ENCODE measurements around the gene NCOA6.

Gene NCOA6

DNA sequence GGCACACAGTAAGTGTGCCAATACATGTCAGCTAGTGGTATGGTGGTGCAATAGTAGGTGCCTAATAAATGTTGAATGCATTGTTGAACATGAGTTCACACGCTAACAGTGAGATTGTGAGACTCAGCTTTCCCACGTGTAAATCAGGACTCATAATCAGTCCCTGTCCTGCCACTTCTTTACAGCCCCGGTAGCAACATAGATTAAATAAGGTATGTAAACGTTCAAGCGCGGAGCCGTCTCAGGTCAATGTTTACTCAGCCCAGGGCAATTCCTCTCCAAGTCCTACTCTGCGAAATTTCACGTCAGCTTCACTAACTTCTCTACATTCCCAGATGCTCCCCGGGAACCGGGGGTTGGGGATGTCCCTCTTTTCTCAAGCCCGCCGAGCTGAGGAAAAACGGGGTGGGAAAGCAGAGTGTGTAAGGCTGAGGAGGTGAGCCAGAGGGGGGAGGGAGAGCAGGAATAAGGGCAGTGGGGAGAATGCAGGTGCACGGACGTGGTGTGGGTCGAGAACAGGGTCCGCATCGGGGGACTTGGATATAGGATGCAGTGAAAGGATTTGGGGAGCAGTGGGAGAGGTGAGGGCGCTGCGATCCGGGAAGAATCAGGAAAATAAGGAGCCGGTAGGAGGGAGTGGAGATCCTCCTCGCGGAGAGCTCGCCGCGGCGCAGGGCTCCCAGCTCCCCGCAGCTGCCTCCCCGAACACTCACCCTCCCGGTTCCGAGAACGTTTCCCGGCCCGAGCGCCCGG, 121.9 kb downstream of the NCOA6 start:
- DNase-seq (ENCODE audit: low read depth), result no peak

DNA sequence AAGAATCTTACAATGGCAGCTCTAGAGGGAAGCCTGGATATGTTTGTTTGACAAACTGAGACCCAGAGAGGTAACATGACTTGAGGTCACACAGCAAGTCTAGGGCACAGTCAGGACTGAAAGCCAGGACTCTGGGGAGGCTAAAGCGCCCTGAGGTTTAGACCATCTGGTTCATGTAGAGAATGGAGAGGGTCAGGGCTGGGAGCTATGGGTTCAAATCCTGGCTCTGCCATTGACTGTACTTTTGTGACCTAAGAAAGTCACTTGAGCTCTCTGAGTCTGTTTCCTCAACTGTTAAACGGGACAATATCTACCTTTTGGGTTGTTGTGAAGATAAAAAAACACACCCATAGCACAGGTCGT, 122.4 kb downstream of the NCOA6 start:
- DNase-seq (ENCODE audit: low read depth), result no peak

DNA sequence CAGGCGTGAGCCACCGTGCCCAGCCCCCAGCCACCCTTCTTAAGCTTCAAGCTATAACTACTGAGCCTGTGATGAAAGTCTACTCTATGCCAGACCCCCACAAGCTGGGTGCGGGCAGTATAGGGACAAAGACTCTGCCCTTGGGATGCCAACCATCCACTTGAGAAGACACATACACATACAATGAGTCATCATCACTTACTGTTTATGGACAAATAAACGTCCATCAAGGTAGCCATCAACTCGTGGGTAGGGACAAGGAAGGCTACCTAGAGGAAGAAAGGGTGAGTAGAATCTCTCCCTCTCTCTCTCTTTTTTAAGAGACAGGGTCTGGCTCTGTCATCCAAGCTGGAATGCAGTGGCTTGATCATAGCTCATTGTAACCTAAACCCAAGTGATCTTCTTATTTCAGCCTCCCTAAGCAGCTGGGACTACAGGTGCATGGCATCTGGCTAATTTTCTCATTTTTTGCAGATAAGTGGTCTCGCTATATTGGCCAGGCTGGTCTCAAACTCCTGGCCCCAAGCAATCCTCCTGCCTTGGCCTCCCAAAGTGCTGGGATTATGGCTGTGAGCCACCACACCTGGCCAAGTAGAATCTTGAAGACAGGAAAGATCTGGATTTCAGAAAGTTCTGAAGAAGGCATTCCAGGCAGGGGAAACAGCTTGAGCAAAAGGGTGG, 123.9 kb downstream of the NCOA6 start:
- no peak for DNase-seq (ENCODE audit: low read depth)

DNA sequence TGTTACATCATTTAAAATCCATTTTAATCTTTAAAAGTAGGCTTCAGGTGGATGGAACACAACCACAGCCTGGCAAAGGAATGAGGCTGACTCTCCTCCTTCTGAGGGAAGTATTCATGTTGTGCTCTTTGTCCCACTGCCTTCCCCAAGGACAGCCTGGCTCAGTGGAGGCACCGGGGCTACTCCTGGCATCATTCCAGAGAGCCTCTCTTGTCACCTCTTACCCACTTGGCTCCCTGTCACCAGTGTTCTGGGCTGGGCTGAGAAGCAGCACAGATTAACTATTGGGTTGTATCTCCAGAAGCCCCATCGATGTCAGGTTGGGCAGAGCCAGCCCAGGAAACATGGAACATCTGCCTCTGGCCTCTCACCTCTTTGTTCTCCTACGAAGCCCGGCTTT, 132.0 kb downstream of the NCOA6 start:
- no peak for DNase-seq (ENCODE audit: low read depth)

DNA sequence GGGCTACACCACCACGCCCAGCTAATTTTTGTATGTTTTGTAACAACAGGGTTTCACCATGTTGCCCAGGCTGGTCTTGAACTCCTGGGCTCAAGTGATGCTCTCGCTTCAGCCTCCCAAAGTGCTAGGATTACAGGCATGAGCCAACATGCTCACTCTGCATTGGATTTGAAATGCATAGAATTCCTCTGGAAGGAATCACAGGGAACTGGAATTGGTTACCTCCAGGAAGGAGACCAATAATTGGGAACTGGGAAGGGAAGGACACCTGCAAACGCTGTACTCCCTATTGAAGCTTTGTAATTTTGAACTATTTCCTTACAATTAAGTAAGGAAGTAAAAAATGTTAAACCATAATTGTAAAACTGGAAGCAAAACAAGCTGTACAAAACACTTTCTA, 133.6 kb downstream of the NCOA6 start:
- no peak for DNase-seq (ENCODE audit: low read depth)

DNA sequence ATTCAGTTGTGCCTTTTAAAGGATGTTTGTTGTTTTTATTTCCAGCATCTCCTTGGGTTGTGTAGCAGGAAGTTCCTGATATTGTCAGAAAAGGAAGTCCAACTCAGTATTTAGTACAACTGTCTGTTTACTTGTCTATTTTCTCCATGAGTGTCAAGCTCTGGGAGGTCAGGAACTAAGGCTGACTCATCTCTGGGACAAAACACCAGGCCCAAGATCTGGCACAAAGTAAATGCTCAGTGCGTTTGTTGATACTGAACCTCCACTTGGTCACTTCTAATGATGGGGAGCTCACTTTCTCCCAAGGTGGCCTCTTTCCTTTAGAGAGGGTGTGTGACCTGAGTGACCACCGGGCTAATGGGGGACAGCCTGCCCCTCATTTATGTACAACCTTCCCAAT, 136.0 kb downstream of the NCOA6 start:
- DNase-seq (ENCODE audit: low read depth), result no peak

DNA sequence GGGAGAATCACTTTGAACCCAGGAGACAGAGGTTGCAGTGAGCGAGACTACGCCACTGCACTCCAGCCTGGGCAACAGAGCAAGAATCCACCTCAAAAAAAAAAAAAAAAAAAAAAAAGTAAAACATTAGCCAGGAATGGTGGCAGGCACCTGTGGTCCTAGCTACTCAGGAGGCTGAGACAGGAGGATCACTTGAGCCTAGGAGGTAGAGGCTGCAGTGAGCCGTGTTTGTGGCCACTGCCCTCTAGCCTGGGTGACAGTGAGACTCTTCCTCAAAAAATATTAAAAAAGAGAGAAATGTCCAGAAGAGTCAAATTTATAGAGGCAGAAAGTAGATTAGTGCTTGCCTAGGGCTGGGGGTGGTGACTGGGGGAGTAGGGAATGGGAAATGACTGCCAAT, 141.8 kb downstream of the NCOA6 start:
- DNase-seq (ENCODE audit: low read depth), result no peak

DNA sequence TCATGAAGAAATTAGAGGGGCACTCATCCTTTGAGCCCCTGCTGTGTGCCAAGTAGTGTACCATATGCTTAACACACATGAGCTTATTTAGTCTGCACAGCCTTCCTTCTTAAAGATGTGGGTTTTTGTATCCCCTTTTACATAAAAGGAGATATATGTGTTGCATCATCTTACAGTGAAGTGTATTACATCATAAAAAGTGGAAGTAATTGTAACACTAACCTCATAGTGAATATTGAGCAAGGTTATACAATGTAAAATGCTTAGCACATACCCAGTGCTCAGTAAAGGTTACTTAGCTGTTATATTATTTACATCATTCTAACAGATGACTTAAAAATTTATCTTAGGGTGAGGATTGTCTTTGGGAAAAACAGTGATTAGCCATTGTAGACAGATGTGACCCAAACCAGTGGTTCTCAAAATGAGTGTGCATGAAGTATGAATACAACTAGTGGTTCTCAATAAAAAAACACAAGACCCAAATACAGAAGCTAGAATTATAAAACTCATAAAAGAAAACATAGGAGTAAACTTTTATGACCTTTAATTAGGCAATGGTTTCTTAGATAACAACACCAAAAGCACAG, 144.8 kb downstream of the NCOA6 start:
- DNase-seq (ENCODE audit: low read depth), result no peak

DNA sequence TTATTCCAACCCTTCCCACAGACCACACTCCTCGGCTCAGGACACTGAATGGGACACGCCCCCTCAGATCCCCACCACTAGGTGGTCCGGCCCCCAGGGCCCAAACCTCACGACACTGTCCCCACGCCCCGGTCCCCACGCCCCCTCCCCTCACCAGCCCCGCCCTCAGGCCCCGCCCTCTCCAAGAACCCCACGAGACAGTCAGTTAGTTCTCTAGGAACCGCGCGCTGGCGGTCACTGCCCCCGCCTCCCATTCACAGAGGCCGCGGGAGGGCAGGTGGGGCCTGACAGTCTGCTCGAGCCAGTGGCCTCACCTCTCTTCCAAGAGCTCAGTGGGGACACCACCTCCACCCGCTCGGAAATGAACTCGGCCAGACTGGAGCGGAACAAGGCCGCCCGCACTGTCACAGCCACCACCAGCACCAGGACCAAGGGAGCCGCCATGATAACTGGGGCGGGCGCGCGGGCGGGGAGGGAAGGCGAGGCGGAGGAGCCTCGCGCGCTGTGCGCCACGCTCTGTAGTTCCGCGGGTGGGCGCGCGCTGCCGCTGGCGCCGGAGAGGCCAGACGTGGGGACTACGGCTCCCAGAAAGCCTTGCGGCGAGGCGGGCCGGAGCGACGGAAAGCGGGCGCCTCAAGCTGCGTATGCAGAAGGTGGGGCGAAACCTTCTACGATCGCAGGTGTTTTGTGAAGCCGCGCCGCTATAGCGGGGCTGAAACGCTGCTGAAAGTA, 148.6 kb downstream of the NCOA6 start, which contains the start of gene PIGU:
Gene PIGU (minus strand): TSS at position 451 of the 732 bp plus-strand sequence. CDS start 7 bp downstream, at position 444.
- DNase-seq (ENCODE audit: low read depth), result peak; percentile 93

DNA sequence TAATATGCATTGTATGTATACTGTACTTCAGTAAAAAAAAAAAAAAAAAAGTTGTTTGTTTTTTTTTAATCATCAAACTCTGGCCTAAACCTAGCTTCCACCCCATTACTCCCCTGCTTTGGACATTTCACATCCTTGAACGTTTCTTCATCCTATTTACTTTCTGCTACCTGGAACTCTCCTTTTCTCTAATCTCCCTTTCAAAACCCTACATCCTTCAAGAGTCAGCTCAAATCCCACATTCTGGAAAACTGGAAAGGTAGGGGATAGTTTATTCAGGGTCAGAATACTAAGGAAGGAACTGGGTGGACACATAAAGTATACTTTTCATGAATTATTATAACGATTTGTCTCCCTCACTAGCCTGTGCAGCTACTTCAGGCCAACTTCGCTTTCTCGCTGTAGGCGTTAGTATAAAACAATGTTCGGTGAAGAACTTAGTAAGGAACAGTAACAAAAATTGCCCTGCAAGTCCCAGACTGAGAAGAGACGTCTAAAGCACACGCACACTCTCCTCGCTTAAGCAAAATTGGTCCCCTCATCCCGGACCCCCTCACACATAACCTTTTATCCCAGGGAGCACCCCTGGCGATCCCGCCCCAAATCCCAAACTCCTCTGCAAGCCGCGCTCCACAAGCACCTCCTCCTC, 149.3 kb downstream of the NCOA6 start:
- peak; percentile 1 for DNase-seq (ENCODE audit: low read depth)

DNA sequence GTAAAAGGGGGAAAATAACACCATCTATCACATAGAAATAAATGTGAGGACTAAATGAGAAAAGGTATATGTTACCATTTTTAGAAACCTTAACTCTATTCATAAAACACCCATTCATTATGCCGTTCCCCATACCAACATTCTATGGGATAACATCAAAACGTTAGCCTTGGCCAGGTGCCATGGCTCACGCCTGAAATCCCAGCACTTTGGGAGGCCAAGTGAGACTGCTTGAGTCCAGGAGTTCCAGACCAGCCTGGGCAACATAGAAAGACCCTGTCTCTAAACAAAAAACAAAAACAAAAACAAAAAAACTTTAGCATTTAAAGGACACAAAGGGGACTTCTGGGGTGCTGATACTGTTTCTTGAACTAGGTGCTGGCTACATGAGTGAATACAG, 149.9 kb downstream of the NCOA6 start:
- no peak for DNase-seq (ENCODE audit: low read depth)

DNA sequence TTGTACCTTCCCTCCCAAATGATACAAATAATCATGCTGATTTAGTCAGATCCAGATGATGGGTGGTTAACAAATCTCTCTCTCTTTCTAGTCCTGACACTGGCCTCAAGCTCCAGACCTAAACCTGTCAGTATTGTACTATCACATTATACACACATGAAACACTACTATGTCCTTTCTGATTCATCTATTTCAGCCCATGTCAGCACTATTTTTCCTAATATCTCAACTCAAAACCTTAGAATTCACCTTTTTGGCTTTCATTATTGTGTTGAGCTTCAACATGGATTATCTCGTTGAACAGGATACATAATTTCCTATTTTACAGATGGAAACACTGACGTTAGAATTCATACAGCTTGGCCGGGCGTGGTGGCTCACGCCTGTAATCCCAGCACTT, 152.0 kb downstream of the NCOA6 start:
- no peak for DNase-seq (ENCODE audit: low read depth)

DNA sequence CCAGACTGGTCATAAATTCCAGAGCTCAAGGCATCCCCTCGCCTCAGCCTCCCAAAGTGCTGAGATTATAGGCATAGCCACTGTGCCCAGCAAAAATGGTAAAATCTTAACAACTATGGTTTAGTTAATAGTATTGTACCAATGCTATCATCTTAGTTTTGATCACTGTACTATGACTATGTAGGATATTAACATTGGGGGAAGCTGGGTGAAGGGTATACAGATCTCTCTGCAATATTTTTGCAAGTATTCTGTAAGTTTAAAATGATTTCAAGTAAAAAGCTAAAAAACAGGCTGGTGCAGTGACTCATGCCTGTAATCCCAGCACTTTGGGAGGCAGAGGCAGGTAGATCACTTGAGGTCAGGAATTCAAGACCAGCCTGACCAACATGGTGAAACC, 156.4 kb downstream of the NCOA6 start:
- no peak for DNase-seq (ENCODE audit: low read depth)
